Right ventricle myocardium inferior (tissue), 1 donor: Measurements from ENCODE around the gene CFAP20DC. TPM values are rescaled to one million over a fixed set of nuclear protein-coding genes. Genes with fewer than 3 reads are reported as not detected.
"Not testable (repeated sequence)": the region's sequence is repeated elsewhere in the genome, so short reads cannot be mapped to it uniquely, and the experiment has no call there.

Experiments
- ATAC-seq: fragments of 200-7000 bp; cut with Tn5 transposase; one replicate; pipeline ENCODE4 v1.9.1; 2020; ENCODE audit warnings: mild to moderate bottlenecking, moderate library complexity
- DNase-seq: peaks from one replicate; pipeline ENCODE4 v3.0.0; 2021; ENCODE audit errors: missing footprints
- intact Hi-C: fragments of 100-400 bp; cut with DNase I; formaldehyde crosslinking; loops from one replicate; pipeline ENCODE4 v1.11.0; 2022
- total RNA-seq: library from RNA; stranded (reverse); fragmentation: NEBNext Ultra II Directional; extraction: Animal tissue kit (Norgen Biotek cat#: 25700); gene quantifications from one replicate; pipeline ENCODE4 v1.2.1, GENCODE V29; 2021
- donor health status: DM: no; HTN: yes; CAD: no; lungs with severe emphysema.

CFAP20DC gene
- total RNA-seq, 1 donor from 2014 or later, result 0.22 TPM

- DNase-seq (no peak), ATAC-seq (no peak)
- intact Hi-C loops, result no loop called here
Observed at GRCh38 chr3:58839187-58839586, 210.6 kb downstream of the CFAP20DC start.

- no peak for DNase-seq
- intact Hi-C loops, result no loop called here
- no peak for ATAC-seq
Observed at GRCh38 chr3:58837856-58838255, 212.0 kb downstream of the CFAP20DC start.

GRCh38 chr3:58837141-58837843 lies 212.5 kb downstream of the CFAP20DC start:
- no peak for ATAC-seq
- DNase-seq, result no peak
- intact Hi-C loops, result no loop called here

GRCh38 chr3:58835086-58835485 lies 214.7 kb downstream of the CFAP20DC start:
- ATAC-seq (no peak), DNase-seq (no peak)
- intact Hi-C loops, result no loop called here

- intact Hi-C loops, result no loop called here
- DNase-seq (no peak), ATAC-seq (no peak)
Observed at GRCh38 chr3:58833491-58833890, 216.3 kb downstream of the CFAP20DC start.

GRCh38 chr3:58829321-58830000 lies 220.4 kb downstream of the CFAP20DC start:
- DNase-seq (no peak), ATAC-seq (no peak)
- intact Hi-C loops, result loop anchor here (10.0 kb wide), 1 partner anchor 225 kb away; the partner anchor contains the start of gene CFAP20DC

- ATAC-seq (no peak), DNase-seq (no peak)
- intact Hi-C loops, result loop anchor here (10.0 kb wide), 1 partner anchor 230 kb away; the partner anchor contains the start of gene CFAP20DC
Observed at GRCh38 chr3:58824777-58825176, 225.0 kb downstream of the CFAP20DC start.

GRCh38 chr3:58824285-58824684 lies 225.5 kb downstream of the CFAP20DC start:
- DNase-seq (no peak), ATAC-seq (no peak)
- intact Hi-C loops, result loop anchor here (10.0 kb wide), 1 partner anchor 231 kb away; the partner anchor contains the start of gene CFAP20DC

- ATAC-seq, intact Hi-C loops, DNase-seq: not testable (repeated sequence)
Observed at GRCh38 chr3:58806551-58807244, 243.1 kb downstream of the CFAP20DC start.

- ATAC-seq (no peak), DNase-seq (no peak)
- intact Hi-C loops, result no loop called here
Observed at GRCh38 chr3:58804914-58805313, 244.9 kb downstream of the CFAP20DC start.

- ATAC-seq (no peak), DNase-seq (no peak)
- intact Hi-C loops, result no loop called here
Observed at GRCh38 chr3:58801541-58801940, 248.3 kb downstream of the CFAP20DC start.

GRCh38 chr3:58800940-58801339 lies 248.9 kb downstream of the CFAP20DC start:
- ATAC-seq (no peak), DNase-seq (no peak)
- intact Hi-C loops, result no loop called here

- no peak for DNase-seq
- intact Hi-C loops, result no loop called here
- ATAC-seq, result no peak
Observed at GRCh38 chr3:58800032-58800431, 249.8 kb downstream of the CFAP20DC start.

- intact Hi-C loops, result no loop called here
- ATAC-seq (no peak), DNase-seq (no peak)
Observed at GRCh38 chr3:58799271-58799670, 250.6 kb downstream of the CFAP20DC start.

GRCh38 chr3:58798312-58798711 lies 251.5 kb downstream of the CFAP20DC start:
- ATAC-seq, result no peak
- intact Hi-C loops, result no loop called here

GRCh38 chr3:58794750-58795149 lies 255.1 kb downstream of the CFAP20DC start:
- intact Hi-C loops, result no loop called here
- ATAC-seq, result no peak
- DNase-seq, result no peak

More at GRCh38 chr3:58798312-58798711, 251.5 kb downstream of the CFAP20DC start:
- DNase-seq, result no peak

- DNase-seq, result no peak
- ATAC-seq, result no peak
- intact Hi-C loops, result no loop called here
Observed at GRCh38 chr3:58793938-58794337, 255.9 kb downstream of the CFAP20DC start.

GRCh38 chr3:58792921-58793451 lies 256.8 kb downstream of the CFAP20DC start:
- DNase-seq (no peak), ATAC-seq (no peak)
- intact Hi-C loops, result no loop called here

GRCh38 chr3:58789385-58789784 lies 260.4 kb downstream of the CFAP20DC start:
- DNase-seq (no peak), ATAC-seq (no peak)
- intact Hi-C loops, result no loop called here
